Peyer's patch (tissue), 4 donors: ENCODE data around the gene TMBIM1. TPM values are rescaled to one million over a fixed set of nuclear protein-coding genes. Genes with fewer than 3 reads are reported as not detected.
"Not testable (repeated sequence)": the region's sequence is repeated elsewhere in the genome, so short reads cannot be mapped to it uniquely, and the experiment has no call there.

Experiments used
- DNase-seq, 3 donors: peaks; one replicate each; pipeline ENCODE4 v3.0.0-alpha.2; 2017 to 2019
- H3K27ac ChIP-seq, 4 donors: fragments of 200-600 bp; sonication (generic); one replicate each; pipeline ENCODE4 v1.5.1; 2016 to 2019
- H3K27me3 ChIP-seq, 2 donors: fragments of 200-600 bp; sonication (generic); one replicate each; pipeline ENCODE4 v1.5.1; 2019
- H3K36me3 ChIP-seq, 3 donors: fragments of 200-600 bp; sonication (generic); one replicate each; pipeline ENCODE4 v1.5.1; 2016 to 2019
- H3K4me1 ChIP-seq, 4 donors: fragments of 200-600 bp; sonication (generic); one replicate each; pipeline ENCODE4 v1.5.1; 2016 to 2019
- H3K4me3 ChIP-seq, 4 donors: fragments of 200-600 bp; sonication (generic); 1 replicate in 3 of 4; 2 replicates in 1 of 4; pipeline ENCODE4 v1.5.1; 2016 to 2019; ENCODE audit warnings: mild to moderate bottlenecking in 1 of 4
- H3K9me3 ChIP-seq, 4 donors: fragments of 200-600 bp; sonication (generic); one replicate each; pipeline ENCODE4 v1.5.1; 2016 to 2019; ENCODE audit warnings: mild to moderate bottlenecking in 1 of 4
- POLR2A ChIP-seq, 2 donors: fragments of 450-650 bp; IDR thresholded peaks; one replicate each; pipeline ENCODE4 v1.5.1; 2017; ENCODE audit warnings: antibody characterized with exemption in 2 of 2, mild to moderate bottlenecking in 2 of 2, moderate library complexity in 2 of 2
- total RNA-seq, 4 donors: library from RNA; depleted of rRNA; stranded (reverse); fragments of >200 nt; gene quantifications; one replicate each; pipeline ENCODE4 v1.1.0, GENCODE V29; 2016
- TF ChIP-seq, protein P1 (sequence below), 6 experiments: fragments of 450-650 bp in 4 of 6; fragments of 200-600 bp in 2 of 6; sonication (generic) in 1 of 6; IDR thresholded peaks; one replicate each; pipeline ENCODE4 v1.5.1; 2017 to 2019; ENCODE audit warnings: antibody characterized with exemption in 6 of 6, mild to moderate bottlenecking in 3 of 6, moderate library complexity in 1 of 6

TMBIM1 gene
- total RNA-seq, 4 donors from 2014 or later, result 97.4 to 431 (median 280) TPM

- Histone ChIP-seq H3K27ac (peak overlapping the region in 2 of 4 donors; percentile 63 to 76), H3K4me3 (no peak overlapping the region), H3K4me1 (peaks cover 0 to 44% (median 20%) of the 10 kb centered on the region in 4 donors), H3K27me3 (no peaks in the 10 kb centered on the region), H3K36me3 (peaks cover 0 to 62% (median 3%) of the 10 kb centered on the region in 3 donors), H3K9me3 (no peaks in the 10 kb centered on the region)
- DNase-seq, result no peak
- TF ChIP-seq, protein P1, sequence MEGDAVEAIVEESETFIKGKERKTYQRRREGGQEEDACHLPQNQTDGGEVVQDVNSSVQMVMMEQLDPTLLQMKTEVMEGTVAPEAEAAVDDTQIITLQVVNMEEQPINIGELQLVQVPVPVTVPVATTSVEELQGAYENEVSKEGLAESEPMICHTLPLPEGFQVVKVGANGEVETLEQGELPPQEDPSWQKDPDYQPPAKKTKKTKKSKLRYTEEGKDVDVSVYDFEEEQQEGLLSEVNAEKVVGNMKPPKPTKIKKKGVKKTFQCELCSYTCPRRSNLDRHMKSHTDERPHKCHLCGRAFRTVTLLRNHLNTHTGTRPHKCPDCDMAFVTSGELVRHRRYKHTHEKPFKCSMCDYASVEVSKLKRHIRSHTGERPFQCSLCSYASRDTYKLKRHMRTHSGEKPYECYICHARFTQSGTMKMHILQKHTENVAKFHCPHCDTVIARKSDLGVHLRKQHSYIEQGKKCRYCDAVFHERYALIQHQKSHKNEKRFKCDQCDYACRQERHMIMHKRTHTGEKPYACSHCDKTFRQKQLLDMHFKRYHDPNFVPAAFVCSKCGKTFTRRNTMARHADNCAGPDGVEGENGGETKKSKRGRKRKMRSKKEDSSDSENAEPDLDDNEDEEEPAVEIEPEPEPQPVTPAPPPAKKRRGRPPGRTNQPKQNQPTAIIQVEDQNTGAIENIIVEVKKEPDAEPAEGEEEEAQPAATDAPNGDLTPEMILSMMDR (IDR thresholded peaks at IDR 0.05), result no peak
- TF ChIP-seq POLR2A (IDR thresholded peaks at IDR 0.05), result no peak
These were observed 17.7 kb downstream of the TMBIM1 start for GRCh38 chr2:218274586-218274985.

GRCh38 chr2:218273908-218274249 lies 18.4 kb downstream of the TMBIM1 start:
- DNase-seq, result no peak
- TF ChIP-seq POLR2A (IDR thresholded peaks at IDR 0.05), result no peak
- TF ChIP-seq, protein P1 (IDR thresholded peaks at IDR 0.05), result no peak
- peaks cover 0 to 55% (median 3%) of the 10 kb centered on the region in 3 donors for H3K36me3 ChIP-seq

DNA sequence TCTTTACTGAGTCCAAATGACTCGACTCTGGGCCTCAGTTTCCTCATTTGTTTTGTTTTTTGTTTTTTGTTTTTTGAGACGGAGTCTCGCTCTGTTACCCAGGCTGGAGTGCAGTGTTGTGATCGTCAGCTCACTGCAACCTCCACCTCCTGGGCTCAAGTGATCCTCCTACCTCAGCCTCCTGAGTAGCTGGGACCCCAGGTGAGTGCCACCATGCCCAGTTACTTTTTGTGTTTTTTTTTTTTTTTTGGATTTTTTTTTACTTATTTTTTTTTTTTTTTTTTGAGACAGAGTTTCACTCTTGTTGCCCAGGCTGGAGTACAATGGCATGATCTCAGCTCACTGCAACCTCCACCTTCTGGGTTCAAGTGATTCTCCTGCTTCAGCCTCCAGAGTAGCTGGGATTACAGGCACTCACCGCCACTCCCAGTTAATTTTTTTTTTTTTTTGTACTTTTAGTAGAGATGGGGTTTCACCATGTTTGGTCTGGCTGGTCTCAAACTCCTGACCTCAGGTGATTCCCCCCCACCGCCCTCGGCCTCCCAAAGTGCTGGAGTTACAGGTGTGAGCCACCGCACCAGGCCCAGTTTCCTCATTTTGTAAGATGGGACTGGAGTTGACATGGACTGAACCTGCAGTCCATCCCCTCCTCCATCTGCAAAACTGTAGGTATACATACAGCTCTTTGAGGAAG lies 18.9 kb downstream of the TMBIM1 start:
- not testable (repeated sequence) for H3K27me3 ChIP-seq, H3K9me3 ChIP-seq, H3K4me3 ChIP-seq, DNase-seq
- Histone ChIP-seq H3K36me3 (peaks cover 0 to 50% (median 3%) of the 10 kb centered on the region in 3 donors), H3K4me1 (peaks cover 0 to 54% (median 24%) of the 10 kb centered on the region in 4 donors), H3K27ac (peak overlapping the region; percentile 63 to 83 (median 68))

More at GRCh38 chr2:218273908-218274249, 18.4 kb downstream of the TMBIM1 start:
- peak overlapping the region in 3 of 4 donors; percentile 63 to 76 (median 69) for H3K27ac ChIP-seq
- H3K4me1 ChIP-seq, result peaks cover 0 to 49% (median 22%) of the 10 kb centered on the region in 4 donors
- H3K4me3 ChIP-seq, result no peak overlapping the region
- H3K27me3 ChIP-seq, result no peaks in the 10 kb centered on the region
- no peaks in the 10 kb centered on the region for H3K9me3 ChIP-seq

DNA sequence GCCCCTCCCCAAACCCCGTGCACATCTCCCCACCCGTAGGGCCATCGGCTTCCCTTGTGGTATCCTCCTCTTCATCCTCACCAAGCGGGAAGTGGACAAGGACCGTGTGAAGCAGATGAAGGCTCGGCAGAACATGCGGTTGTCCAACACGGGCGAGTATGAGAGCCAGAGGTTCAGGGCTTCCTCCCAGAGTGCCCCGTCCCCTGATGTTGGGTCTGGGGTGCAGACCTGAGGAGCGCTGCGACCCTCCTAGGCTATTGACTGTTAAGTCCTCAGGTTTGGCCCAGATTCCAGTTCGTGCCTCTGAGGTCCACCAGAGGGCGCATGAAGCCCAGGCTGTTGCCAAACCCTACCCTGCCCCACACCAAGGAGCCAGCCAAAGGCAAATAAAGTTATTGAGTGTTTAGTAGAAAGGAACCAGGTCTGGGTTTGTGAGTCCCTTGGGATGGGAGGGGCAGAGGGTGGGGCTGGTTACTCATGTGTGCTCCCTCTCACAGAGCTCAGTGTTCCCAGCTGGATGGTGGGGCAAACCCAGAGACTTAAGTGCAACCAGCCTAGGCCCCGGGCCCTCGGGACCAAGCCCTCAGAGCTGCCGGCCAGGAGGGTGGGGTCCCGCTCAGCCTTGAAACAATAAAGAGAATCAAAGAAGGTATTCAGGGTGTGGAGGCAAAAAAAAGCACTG lies 19.6 kb downstream of the TMBIM1 start:
- H3K4me3 ChIP-seq, result no peak overlapping the region
- TF ChIP-seq, protein P1 (IDR thresholded peaks at IDR 0.05), result peak; percentile 83 to 96 (median 93)
- TF ChIP-seq POLR2A (IDR thresholded peaks at IDR 0.05), result peak; percentile 19 to 67
- no peaks in the 10 kb centered on the region for H3K27me3 ChIP-seq
- peaks cover 0 to 55% (median 24%) of the 10 kb centered on the region in 4 donors for H3K4me1 ChIP-seq
- peaks cover 0 to 46% (median 3%) of the 10 kb centered on the region in 3 donors for H3K36me3 ChIP-seq
- peak overlapping the region; percentile 63 to 83 (median 68) for H3K27ac ChIP-seq
- H3K9me3 ChIP-seq, result no peaks in the 10 kb centered on the region
- DNase-seq, result peak; percentile 84 to 96 (median 91)

DNA sequence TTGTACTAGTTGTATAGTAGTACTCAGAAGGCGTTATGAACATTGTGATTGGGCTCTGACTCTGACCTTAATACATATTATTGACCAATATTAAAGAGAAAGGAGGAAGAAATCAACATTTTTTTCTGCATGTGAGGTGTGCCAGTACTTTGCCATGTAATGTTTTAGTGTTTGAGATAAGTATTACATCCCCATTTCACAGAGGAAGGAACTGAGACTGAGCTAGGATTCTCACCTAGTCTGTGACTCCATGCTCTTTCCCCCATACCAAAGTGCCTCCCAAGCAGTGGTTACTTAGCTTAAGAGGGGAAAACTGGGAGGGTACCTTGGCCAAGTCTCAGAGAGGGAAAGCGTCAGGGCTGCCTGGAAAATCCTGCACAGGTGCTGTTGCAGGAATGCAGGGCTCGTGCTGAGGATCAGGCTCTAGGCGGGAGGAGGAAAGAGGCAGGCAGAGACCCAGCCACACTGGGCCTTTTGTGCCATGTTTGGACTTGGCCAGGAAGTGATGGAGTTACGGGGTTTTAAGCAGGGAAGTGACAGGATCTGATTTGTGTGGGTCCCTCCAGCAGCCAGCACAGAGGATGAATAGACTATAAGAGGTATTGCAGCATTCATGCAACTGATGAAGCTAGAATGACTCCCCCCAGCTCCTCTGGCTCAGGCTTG lies 20.3 kb downstream of the TMBIM1 start:
- peaks cover 0 to 55% (median 24%) of the 10 kb centered on the region in 4 donors for H3K4me1 ChIP-seq
- peak in 1 of 3 donors; percentile 53 for DNase-seq
- no peaks in the 10 kb centered on the region for H3K27me3 ChIP-seq
- H3K27ac ChIP-seq, result peak overlapping the region; percentile 47 to 83 (median 68)
- no peaks in the 10 kb centered on the region for H3K9me3 ChIP-seq
- TF ChIP-seq, protein P1 (IDR thresholded peaks at IDR 0.05), result peak in 1 of 6 experiments; percentile 16
- no peak for TF ChIP-seq POLR2A (IDR thresholded peaks at IDR 0.05)
- peaks cover 0 to 46% (median 3%) of the 10 kb centered on the region in 3 donors for H3K36me3 ChIP-seq
- peak overlapping the region in 1 of 4 donors; percentile 59 for H3K4me3 ChIP-seq
